ENCODE measurements around the gene EML6.

DNA sequence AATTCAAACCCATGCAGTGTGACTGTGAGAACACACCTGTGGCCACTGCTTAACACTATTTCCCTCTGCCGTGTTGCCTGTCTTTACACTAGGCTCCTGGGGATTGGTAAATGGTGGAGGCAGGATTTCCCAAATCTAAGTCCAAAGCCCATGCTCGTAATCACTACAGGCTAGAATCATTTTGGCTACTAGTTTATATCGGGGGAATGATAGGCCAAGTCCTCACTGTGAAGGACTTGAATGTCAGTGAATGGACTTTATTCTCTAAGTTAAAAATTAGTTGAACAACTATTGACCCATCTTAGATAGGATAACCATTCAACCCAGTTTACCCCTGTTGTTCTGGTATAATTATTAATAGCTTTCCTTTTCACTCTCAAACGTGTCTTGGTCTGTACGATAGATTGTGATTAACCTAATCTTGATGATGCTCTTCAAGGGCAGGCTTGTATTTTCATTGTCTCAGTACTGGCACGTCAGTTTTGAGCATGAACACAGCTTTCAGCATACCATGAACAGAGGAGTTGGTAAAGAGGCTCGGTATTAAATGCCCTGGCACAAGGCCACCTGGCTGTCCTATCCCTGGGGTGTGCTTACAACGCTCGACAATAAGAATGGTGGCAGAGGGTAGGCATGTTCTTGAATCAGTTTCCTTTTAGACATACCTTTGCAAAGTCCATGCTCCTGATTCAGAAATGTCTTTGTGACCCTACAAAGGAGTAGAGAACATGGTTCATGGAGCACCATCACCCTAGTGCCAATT lies 177.9 kb downstream of the EML6 start:
- TF ChIP-seq EZH2 (IDR thresholded peaks at IDR 0.05), result no peak
- no peak for TF ChIP-seq POLR2AphosphoS5 (IDR thresholded peaks at IDR 0.05; ENCODE audit: borderline replicate concordance, low read depth, low read length)

Measured in SK-N-MC (cell line).